ENCODE measurements around the gene ZP3. TPM values are rescaled to one million over a fixed set of nuclear protein-coding genes. Genes with fewer than 3 reads are reported as not detected.
A peak's percentile ranks its signal among the peaks of the same experiment; 100 is the strongest.
"Not testable (repeated sequence)": the region's sequence is repeated elsewhere in the genome, so short reads cannot be mapped to it uniquely, and the experiment has no call there.

Gene ZP3
- total RNA-seq, 2 donors from 2014 or later = 7.7 to 11.8 TPM

- H3K27ac Mint-ChIP-seq; H3K4me3 Mint-ChIP-seq; H3K27me3 Mint-ChIP-seq (ENCODE audit: low read depth); H3K4me1 Mint-ChIP-seq (ENCODE audit: low read depth); DNase-seq; H3K36me3 Mint-ChIP-seq (ENCODE audit: insufficient read depth in 2 of 2); H3K9me3 Mint-ChIP-seq; ATAC-seq (replicated peaks in 1 of 2): not testable (repeated sequence)
These were observed 7.0 kb upstream of the ZP3 start for GRCh38 chr7:76417654-76418310.

- not testable (repeated sequence) for H3K4me3 Mint-ChIP-seq, DNase-seq
- peaks cover 12% of the 10 kb centered on the region for H3K27me3 Mint-ChIP-seq (ENCODE audit: low read depth)
These were observed 3.7 kb upstream of the ZP3 start for GRCh38 chr7:76421097-76421496.

DNA sequence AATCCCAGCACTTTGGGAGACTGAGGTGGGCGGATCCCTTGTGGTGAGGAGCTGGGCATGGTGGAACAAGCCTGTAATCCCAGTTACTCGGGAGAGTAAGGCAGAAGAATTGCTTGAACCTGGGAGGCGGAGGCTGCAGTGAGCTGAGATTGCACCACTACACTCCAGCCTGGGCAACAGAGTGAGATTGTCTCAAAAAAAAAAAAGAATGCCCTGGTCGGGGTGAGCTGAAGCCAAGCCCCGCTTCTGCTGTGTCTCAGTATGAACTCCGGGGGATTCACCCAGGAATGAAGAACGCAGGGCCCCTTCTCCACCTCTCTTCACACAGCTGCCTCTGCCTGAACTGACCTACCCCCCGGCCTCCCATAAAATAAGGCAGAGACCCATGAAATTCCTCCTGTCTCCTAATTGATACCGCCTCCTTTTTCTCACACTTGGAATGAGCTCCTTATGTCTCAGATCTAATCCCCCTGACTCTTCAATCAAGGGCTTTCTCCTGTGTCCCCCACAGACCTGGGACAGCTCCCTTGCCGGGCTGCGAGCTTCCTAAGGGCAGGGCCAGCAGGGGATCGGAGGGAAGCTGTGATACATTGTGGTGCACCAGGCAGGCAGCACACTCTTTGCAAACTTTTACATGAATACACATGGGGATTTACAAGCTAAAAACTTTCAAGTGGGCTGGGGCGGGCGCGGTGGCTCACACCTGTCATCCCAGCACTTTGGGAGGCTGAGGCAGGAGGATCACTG, 911 bp upstream of the ZP3 start:
- Mint-ChIP-seq H3K9me3 (no peaks in the 10 kb centered on the region), H3K4me3 (no peak overlapping the region), H3K4me1 (ENCODE audit: low read depth) (peaks cover 22% of the 10 kb centered on the region), H3K27me3 (ENCODE audit: low read depth) (peaks cover 12% of the 10 kb centered on the region), H3K36me3 (ENCODE audit: insufficient read depth in 2 of 2) (no peaks in the 10 kb centered on the region), H3K27ac (no peak overlapping the region)
- ATAC-seq (replicated peaks in 1 of 2) = no peak
- DNase-seq = no peak

More at GRCh38 chr7:76421097-76421496, 3.7 kb upstream of the ZP3 start:
- not testable (repeated sequence) for H3K36me3 Mint-ChIP-seq (ENCODE audit: insufficient read depth in 2 of 2); ATAC-seq (replicated peaks in 1 of 2); H3K9me3 Mint-ChIP-seq; H3K27ac Mint-ChIP-seq
- peaks cover 15% of the 10 kb centered on the region for H3K4me1 Mint-ChIP-seq (ENCODE audit: low read depth)

GRCh38 chr7:76425156-76425555, 406 bp downstream of the ZP3 start:
- Mint-ChIP-seq H3K36me3 (ENCODE audit: insufficient read depth in 2 of 2) (no peaks in the 10 kb centered on the region), H3K27ac (no peak overlapping the region)
- ATAC-seq (replicated peaks in 1 of 2) = no peak

GRCh38 chr7:76425558-76425957, 808 bp downstream of the ZP3 start:
- H3K9me3 Mint-ChIP-seq; H3K4me3 Mint-ChIP-seq; H3K27ac Mint-ChIP-seq; H3K27me3 Mint-ChIP-seq (ENCODE audit: low read depth); ATAC-seq (replicated peaks in 1 of 2); H3K36me3 Mint-ChIP-seq (ENCODE audit: insufficient read depth in 2 of 2); DNase-seq: not testable (repeated sequence)
- H3K4me1 Mint-ChIP-seq (ENCODE audit: low read depth) = peaks cover 25% of the 10 kb centered on the region

More at GRCh38 chr7:76425156-76425555, 406 bp downstream of the ZP3 start:
- peaks cover 10% of the 10 kb centered on the region for H3K27me3 Mint-ChIP-seq (ENCODE audit: low read depth)
- H3K4me3 Mint-ChIP-seq = no peak overlapping the region
- DNase-seq = no peak
- H3K4me1 Mint-ChIP-seq (ENCODE audit: low read depth) = peaks cover 25% of the 10 kb centered on the region
- no peaks in the 10 kb centered on the region for H3K9me3 Mint-ChIP-seq

- Mint-ChIP-seq H3K4me3 (no peak overlapping the region), H3K27ac (no peak overlapping the region), H3K27me3 (ENCODE audit: low read depth) (peaks cover 6% of the 10 kb centered on the region), H3K9me3 (no peaks in the 10 kb centered on the region), H3K4me1 (ENCODE audit: low read depth) (peaks cover 25% of the 10 kb centered on the region), H3K36me3 (ENCODE audit: insufficient read depth in 2 of 2) (no peaks in the 10 kb centered on the region)
- DNase-seq (no peak), ATAC-seq (replicated peaks in 1 of 2) (no peak)
These were observed 1.5 kb downstream of the ZP3 start for GRCh38 chr7:76426246-76426645.

DNA sequence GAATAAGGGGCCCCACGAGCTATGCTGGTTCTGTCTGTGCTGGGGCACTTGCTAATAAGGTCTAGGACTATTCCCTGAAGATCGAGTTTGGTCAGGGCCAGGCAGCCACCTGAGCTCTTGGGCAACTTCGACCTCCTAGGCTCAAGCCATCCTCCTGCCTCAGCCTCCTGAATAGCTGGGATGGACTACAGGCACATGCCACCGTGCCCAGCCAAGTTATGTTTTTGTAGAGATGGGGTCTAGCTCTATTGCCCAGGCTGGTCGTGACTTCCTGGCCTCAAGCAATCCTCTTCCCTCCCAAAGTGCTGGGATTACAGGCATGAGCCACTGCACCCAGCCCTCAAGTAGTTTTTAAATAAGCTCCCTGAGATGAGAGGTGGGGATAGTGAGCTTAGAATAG, 2.9 kb downstream of the ZP3 start:
- Mint-ChIP-seq H3K27me3 (ENCODE audit: low read depth) (peaks cover 6% of the 10 kb centered on the region), H3K36me3 (ENCODE audit: insufficient read depth in 2 of 2) (no peaks in the 10 kb centered on the region), H3K4me1 (ENCODE audit: low read depth) (peaks cover 25% of the 10 kb centered on the region), H3K4me3 (no peak overlapping the region), H3K9me3 (no peaks in the 10 kb centered on the region), H3K27ac (no peak overlapping the region)
- no peak for ATAC-seq (replicated peaks in 1 of 2)
- DNase-seq = no peak

DNA sequence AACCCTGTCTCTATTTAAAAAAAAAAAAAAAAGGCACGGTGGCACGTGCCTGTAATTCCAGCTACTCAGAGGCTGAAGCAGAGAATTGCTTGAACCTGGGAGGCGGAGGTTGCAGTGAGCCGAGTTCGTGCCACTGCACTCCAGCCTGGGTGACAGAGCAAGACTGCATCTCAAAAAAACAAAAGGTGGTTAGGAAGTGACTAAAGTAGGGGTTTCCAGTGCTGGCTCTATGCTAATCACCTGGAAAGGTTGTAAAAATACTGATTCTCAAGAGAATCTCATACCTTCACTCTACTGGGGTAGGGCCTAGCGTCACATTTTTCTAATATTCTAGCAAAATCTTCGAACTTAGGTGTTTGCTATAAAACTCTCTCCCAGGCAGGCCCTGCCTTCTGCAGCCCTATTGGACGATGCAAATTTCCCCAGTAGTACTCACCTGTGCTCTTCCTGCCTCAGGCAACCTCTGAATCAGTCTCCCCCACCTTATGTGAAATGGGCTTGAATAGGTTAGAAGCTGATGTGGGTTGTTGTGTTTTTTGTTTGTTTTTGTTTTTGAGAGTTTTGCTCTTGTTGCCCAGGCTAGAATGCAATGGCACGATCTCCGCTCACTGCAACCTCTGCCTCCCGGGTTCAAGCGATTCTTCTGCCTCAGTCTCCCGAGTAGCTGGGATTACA, 3.5 kb downstream of the ZP3 start:
- DNase-seq = no peak
- Mint-ChIP-seq H3K4me1 (ENCODE audit: low read depth) (peaks cover 25% of the 10 kb centered on the region), H3K4me3 (no peak overlapping the region), H3K27me3 (ENCODE audit: low read depth) (no peaks in the 10 kb centered on the region), H3K27ac (no peak overlapping the region), H3K9me3 (no peaks in the 10 kb centered on the region), H3K36me3 (ENCODE audit: insufficient read depth in 2 of 2) (no peaks in the 10 kb centered on the region)
- ATAC-seq (replicated peaks in 1 of 2) = peak; percentile 41 to 48

GRCh38 chr7:76428868-76429805, 4.4 kb downstream of the ZP3 start:
- DNase-seq (no peak), ATAC-seq (replicated peaks in 1 of 2) (no peak)
- no peaks in the 10 kb centered on the region for H3K9me3 Mint-ChIP-seq
- H3K27ac Mint-ChIP-seq = no peak overlapping the region
- H3K27me3 Mint-ChIP-seq (ENCODE audit: low read depth) = no peaks in the 10 kb centered on the region
- H3K4me3 Mint-ChIP-seq = no peak overlapping the region
- peaks cover 22% of the 10 kb centered on the region for H3K4me1 Mint-ChIP-seq (ENCODE audit: low read depth)
- H3K36me3 Mint-ChIP-seq (ENCODE audit: insufficient read depth in 2 of 2) = no peaks in the 10 kb centered on the region

DNA sequence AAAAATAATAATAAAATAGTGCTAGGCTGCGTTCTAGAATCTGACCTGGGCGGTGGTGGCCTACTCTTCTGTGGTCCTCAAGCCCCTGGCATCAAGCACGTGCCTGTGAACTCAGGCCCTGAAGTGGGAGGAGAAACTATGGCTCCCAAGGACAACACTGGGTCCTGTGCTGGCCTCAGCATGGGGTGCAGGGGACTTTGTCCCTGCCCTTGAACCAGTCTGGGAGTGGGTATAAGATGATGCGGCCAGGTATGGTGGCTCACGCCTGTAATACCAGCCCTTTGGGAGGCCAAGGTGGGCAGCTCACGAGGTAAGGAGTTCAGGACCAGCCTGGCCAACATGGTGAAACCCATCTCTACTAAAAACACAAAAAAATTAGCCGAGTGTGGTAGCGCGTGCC, 5.5 kb downstream of the ZP3 start:
- DNase-seq (no peak), ATAC-seq (replicated peaks in 1 of 2) (no peak)
- H3K27me3 Mint-ChIP-seq (ENCODE audit: low read depth) = no peaks in the 10 kb centered on the region
- no peak overlapping the region for H3K27ac Mint-ChIP-seq
- H3K4me3 Mint-ChIP-seq = no peak overlapping the region
- no peaks in the 10 kb centered on the region for H3K36me3 Mint-ChIP-seq (ENCODE audit: insufficient read depth in 2 of 2)
- H3K4me1 Mint-ChIP-seq (ENCODE audit: low read depth) = peaks cover 11% of the 10 kb centered on the region
- no peaks in the 10 kb centered on the region for H3K9me3 Mint-ChIP-seq

GRCh38 chr7:76430836-76431235, 6.1 kb downstream of the ZP3 start:
- Mint-ChIP-seq H3K9me3 (no peaks in the 10 kb centered on the region), H3K4me3 (no peak overlapping the region), H3K27me3 (ENCODE audit: low read depth) (no peaks in the 10 kb centered on the region), H3K36me3 (ENCODE audit: insufficient read depth in 2 of 2) (no peaks in the 10 kb centered on the region), H3K27ac (no peak overlapping the region), H3K4me1 (ENCODE audit: low read depth) (peaks cover 11% of the 10 kb centered on the region)
- DNase-seq = no peak
- no peak for ATAC-seq (replicated peaks in 1 of 2)

GRCh38 chr7:76437873-76438272, 13.1 kb downstream of the ZP3 start:
- H3K36me3 Mint-ChIP-seq (ENCODE audit: insufficient read depth in 2 of 2); H3K27me3 Mint-ChIP-seq (ENCODE audit: low read depth); H3K27ac Mint-ChIP-seq; H3K9me3 Mint-ChIP-seq; H3K4me3 Mint-ChIP-seq; H3K4me1 Mint-ChIP-seq (ENCODE audit: low read depth): not testable (repeated sequence)
- ATAC-seq (replicated peaks in 1 of 2) = peak; percentile 68 to 70
- peak; percentile 43 to 62 for DNase-seq
